Lower leg skin (tissue), 4 donors: ENCODE results near the gene NEDD8. TPM values are rescaled to one million over a fixed set of nuclear protein-coding genes. Genes with fewer than 3 reads are reported as not detected.

ENCODE experiments used
- DNase-seq, 2 donors: peaks; one replicate each; pipeline ENCODE4 v3.0.0-alpha.2; 2019; ENCODE audit warnings: low spot score in 2 of 2
- H3K4me3 ChIP-seq: fragments of 200-600 bp; sonication (generic); 2 replicates; pipeline ENCODE4 v1.5.1; 2017; ENCODE audit warnings: mild to moderate bottlenecking, low read depth; ENCODE audit not compliant: poor library complexity, severe bottlenecking
- CTCF ChIP-seq, 3 donors: fragments of 450-650 bp; IDR thresholded peaks; one replicate each; pipeline ENCODE4 v1.5.1; 2016; ENCODE audit warnings: antibody characterized with exemption in 3 of 3, mild to moderate bottlenecking in 3 of 3, moderate library complexity in 2 of 3
- POLR2A ChIP-seq, 2 donors: fragments of 450-650 bp; IDR thresholded peaks; one replicate each; pipeline ENCODE4 v1.6.1; 2016 to 2017; ENCODE audit warnings: antibody characterized with exemption in 2 of 2, mild to moderate bottlenecking in 1 of 2, moderate library complexity in 1 of 2
- WGBS, 2 donors: methylation state at CpG; one replicate each; pipeline ENCODE4 v1.1.5; 2018; 5-methylcytosine and 5-hydroxymethylcytosine counted together
- intact Hi-C: fragments of 100-400 bp; cut with DNase I; formaldehyde crosslinking; loops from one replicate; pipeline ENCODE4 v1.15.0; 2023; ENCODE audit warnings: low total_unique reads
- total RNA-seq, 4 donors: library from RNA; depleted of rRNA; stranded (reverse); fragments of >200 nt; gene quantifications; one replicate each; pipeline ENCODE4 v1.1.0, GENCODE V29; 2016

NEDD8 gene
- total RNA-seq, 4 donors from 2014 or later, result 68.0 to 153 (median 107) TPM

- intact Hi-C loops, result no loop called here
- 88 to 90% methylated on average over 11 of the region's 11 CpGs for WGBS, 2 donors
- H3K4me3 ChIP-seq, result no peak overlapping the region
- DNase-seq, result no peak
- TF ChIP-seq POLR2A (IDR thresholded peaks at IDR 0.05) (no peak), CTCF (IDR thresholded peaks at IDR 0.05) (no peak)
Measured at GRCh38 chr14:24185741-24186140, 46.4 kb downstream of the NEDD8 start.

- intact Hi-C loops, result no loop called here
- no peak overlapping the region for H3K4me3 ChIP-seq
- WGBS, 2 donors, result 96 to 99% methylated on average over 7 of the region's 7 CpGs
- no peak for DNase-seq
- no peak for TF ChIP-seq CTCF (IDR thresholded peaks at IDR 0.05)
Measured at GRCh38 chr14:24185026-24185425, 47.1 kb downstream of the NEDD8 start.

- no peak for DNase-seq
- TF ChIP-seq POLR2A (IDR thresholded peaks at IDR 0.05) (no peak), CTCF (IDR thresholded peaks at IDR 0.05) (no peak)
- WGBS, 2 donors, result 86 to 87% methylated on average over 15 to 19 of the region's 19 CpGs
- intact Hi-C loops, result no loop called here
- no peak overlapping the region for H3K4me3 ChIP-seq
Measured at GRCh38 chr14:24184104-24184970, 47.8 kb downstream of the NEDD8 start.

- WGBS, 2 donors, result 89 to 97% methylated on average over 11 to 15 of the region's 15 CpGs
- no peak overlapping the region for H3K4me3 ChIP-seq
- intact Hi-C loops, result no loop called here
- no peak for DNase-seq
- TF ChIP-seq POLR2A (IDR thresholded peaks at IDR 0.05), result no peak
- TF ChIP-seq CTCF (IDR thresholded peaks at IDR 0.05), result no peak
Measured at GRCh38 chr14:24183014-24183481, 49.1 kb downstream of the NEDD8 start.

- no peak overlapping the region for H3K4me3 ChIP-seq
- intact Hi-C loops, result no loop called here
- 84 to 89% methylated on average over 12 to 14 of the region's 14 CpGs for WGBS, 2 donors
- DNase-seq, result no peak
- TF ChIP-seq POLR2A (IDR thresholded peaks at IDR 0.05) (no peak), CTCF (IDR thresholded peaks at IDR 0.05) (no peak)
Measured at GRCh38 chr14:24182110-24182882, 49.9 kb downstream of the NEDD8 start.
